HPDE6-E6E7 (cell line): ENCODE results near the gene MAD2L1.

Source experiments
- DNase-seq: peaks from one replicate; pipeline ENCODE4 v3.0.0; 2011; ENCODE audit warnings: missing footprints; ENCODE audit errors: extremely low spot score

Gene MAD2L1

DNA sequence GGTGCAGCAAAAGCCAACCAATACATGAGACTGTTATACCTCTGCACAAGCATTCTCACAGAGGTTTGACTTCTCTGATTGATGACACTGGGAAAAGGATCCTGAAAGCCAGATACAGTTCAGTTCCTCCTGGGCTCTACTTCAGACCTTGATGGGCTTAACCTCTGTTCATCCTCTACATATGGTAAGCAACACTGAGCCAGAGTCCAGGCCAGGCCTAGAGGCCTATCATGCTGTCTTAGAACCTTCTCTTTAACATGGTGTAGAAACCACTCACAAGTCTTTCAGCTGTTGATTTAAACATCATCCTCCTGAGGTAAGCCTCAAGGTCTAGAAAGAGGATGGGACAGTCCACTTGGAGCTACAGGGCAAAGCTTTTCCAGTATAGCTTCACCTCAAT is 9.2 kb downstream of the MAD2L1 start:
- no peak for DNase-seq

- no peak for DNase-seq
These were observed 10.4 kb downstream of the MAD2L1 start for GRCh38 chr4:120056246-120056645.

GRCh38 chr4:120055795-120056194 is 10.9 kb downstream of the MAD2L1 start:
- no peak for DNase-seq

GRCh38 chr4:120055162-120055561 is 11.5 kb downstream of the MAD2L1 start:
- no peak for DNase-seq

DNA sequence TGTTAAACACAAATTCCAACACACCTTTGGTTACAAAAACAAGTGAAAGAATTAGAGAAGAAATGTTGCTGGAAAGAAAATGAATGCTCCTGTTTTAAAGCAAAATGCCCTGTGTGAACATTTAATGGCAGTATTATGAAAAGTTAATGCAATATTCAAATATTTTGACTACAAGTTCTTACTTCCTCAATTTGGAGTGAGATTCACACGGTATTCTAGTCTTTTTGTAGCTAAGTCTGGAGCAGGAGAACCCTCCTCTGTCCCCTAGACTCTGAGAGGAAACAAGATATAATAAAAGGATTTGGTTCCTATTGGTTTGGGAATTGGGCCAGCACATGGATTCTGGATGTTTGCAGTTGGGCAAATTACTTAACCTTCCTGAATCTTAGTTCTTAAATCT is 12.7 kb downstream of the MAD2L1 start:
- no peak for DNase-seq

- DNase-seq, result peak; percentile 39
These were observed 13.8 kb downstream of the MAD2L1 start for GRCh38 chr4:120052856-120053255.

- no peak for DNase-seq
These were observed 15.4 kb downstream of the MAD2L1 start for GRCh38 chr4:120051253-120051652.

DNA sequence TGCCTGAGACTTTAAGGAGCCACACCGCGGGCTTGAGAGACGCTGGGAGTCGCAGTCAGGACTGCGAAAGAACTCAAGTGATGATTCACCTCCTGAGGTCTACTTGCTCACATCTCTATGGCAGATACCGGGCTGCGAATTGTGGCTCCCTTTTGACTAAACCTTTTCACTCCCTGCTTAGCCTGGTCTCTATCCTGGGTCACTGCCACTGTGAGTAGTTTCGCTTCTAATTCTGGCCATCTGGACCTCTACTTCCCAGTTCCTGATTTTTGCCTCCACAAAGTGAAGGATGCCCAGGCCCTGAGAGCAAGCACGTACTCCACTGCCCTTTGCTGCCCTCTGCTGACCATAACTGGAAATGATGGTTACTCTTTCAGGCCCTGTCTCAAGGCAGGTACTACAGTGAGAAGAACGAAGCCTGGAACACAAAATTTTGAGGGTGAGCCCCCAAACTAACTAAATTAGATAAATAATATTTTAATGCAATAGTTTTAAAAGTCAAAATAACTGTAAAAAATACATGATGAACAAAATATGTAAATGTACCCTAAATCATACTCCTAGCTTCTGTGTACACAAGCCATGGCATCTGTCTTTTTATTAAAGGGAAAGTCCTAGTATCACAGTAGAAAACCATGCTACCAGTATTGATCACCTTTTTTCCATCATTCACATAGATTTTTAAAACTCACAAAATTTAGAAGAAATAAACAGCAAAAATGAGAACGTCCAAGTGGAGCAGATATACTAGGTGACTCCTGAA is 16.7 kb downstream of the MAD2L1 start:
- peak; percentile 52 for DNase-seq

GRCh38 chr4:120043828-120044227 is 22.8 kb downstream of the MAD2L1 start:
- DNase-seq, result no peak

- no peak for DNase-seq
These were observed 29.2 kb downstream of the MAD2L1 start for GRCh38 chr4:120037411-120037810.

DNA sequence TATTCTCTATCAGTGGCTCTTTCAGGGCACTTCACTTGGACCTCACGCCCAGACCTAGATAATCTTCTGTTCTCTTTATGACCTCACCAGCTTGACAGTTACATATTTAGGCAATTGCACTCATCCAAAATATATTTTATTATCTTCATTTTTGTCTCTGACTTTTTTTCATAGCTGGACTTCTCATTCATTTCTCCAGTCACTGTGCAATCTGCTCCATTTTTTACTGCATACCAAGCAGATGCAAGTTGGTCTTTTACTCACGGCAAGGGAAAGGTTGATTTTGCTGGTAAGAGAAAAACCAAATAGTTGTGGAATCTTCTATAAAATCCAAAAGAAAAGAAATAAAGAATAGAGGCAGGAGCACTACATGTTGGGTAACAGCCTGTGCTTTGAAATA is 31.7 kb downstream of the MAD2L1 start:
- DNase-seq, result no peak

- DNase-seq, result no peak
These were observed 39.8 kb downstream of the MAD2L1 start for GRCh38 chr4:120026853-120027252.

- no peak for DNase-seq
These were observed 41.1 kb downstream of the MAD2L1 start for GRCh38 chr4:120025516-120025915.

DNA sequence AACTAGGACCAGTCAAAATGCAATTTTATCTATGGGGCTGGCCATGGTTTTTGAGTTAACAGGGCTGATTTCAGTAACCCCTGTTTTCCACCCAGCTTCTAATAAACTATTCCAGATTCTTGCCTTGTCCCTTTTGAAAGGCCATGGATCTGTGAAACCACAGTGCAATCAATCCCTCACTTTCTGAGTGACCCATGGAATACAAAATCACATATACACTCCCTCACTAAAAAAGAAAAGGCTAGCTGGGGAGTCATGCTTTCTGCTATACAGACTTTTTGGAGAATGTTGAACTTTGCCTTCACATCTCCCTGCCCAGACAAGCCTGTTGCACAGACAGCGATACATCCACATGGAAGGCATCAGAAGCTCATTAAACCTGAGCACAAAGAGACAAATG is 47.9 kb downstream of the MAD2L1 start:
- DNase-seq, result no peak

DNA sequence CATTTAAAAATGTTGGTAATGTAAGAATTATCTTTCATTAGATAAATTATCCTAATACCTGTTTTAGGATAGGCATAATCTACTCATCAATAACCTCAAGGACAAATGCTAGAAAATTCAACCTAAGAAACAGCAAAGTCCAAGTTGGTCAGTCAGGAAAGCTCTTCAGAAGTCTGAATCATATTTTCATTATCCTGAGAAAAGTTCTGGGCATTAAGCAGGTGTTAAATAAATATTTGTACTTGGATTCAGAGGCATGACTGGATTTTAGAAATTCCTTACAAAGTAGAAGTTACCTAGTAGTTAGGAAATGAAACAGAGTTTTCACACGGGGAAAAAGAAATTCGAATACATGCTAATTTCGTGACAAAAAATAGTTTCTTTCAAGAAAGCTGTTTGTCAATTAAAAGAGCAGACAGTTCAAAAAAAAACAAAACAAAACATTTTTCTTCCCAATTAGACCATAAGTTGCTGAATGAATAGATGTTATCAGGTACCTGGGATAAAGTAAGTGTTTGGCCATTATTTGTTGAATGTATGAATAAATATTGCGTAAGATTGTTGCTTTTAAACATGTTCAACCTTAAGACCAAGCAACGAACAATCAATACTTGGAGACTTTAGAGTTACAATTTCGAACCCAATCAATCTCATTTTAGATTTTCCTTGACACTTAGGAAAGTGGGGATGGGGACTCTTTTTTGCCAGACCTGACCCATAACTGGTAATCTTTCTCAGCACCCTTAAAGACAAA is 48.5 kb downstream of the MAD2L1 start:
- DNase-seq, result no peak

DNA sequence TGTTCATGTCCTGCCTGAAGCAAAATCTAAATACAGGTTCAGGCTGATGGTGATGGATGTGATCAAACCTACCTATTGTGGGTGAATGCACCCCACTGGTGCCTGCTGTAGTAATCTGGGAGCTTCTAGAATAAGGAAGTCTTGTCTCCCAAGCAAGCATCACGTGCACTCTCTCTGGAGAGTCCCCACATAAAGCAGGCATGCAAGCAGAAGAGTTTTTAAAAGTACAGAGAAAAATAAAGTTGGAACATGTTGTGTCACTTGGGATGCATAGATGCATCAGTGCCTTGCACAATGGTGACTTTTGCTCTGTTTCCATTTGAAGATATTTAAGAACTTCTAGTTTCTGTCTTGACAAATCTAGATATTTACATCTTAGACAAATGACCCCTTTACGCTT is 54.9 kb downstream of the MAD2L1 start:
- DNase-seq, result no peak

- no peak for DNase-seq
These were observed 56.0 kb downstream of the MAD2L1 start for GRCh38 chr4:120010646-120011045.

DNA sequence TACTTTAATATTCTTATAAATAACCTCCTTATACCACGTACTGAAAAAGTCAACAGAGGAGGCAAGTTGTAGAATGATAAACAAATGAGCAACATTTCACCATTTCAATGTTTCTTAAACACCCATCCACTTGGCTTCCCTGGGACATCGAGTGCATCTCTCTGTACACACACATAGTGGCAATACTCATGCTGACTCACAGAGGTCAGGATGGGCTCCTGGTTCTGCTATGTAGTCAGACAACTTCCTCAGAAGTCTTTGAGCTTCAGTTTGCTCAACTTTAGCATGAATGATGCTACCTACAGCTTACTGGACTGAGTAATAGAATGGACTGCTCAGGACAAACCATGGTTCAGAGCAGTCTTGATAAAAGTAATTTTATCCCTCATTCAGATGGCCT is 56.9 kb downstream of the MAD2L1 start:
- peak; percentile 38 for DNase-seq

DNA sequence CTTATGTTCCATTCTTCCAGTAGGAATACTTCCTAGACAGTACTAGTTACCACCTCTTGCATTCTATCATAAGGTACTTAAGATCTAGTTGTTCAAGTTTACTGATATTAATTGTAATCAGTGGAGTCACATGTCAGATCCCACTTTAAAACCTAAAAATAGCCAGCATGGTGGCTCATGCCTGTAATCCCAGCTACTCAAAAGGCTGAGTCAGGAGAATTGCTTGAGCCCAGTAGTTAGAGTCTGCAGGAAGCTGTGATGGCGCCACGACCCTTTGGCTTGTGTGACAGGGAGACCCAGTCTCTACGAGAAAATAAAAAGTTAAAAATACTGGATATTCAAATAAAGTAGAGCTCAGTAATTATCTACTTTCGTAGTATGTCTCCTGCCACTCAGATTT is 57.7 kb downstream of the MAD2L1 start:
- no peak for DNase-seq

DNA sequence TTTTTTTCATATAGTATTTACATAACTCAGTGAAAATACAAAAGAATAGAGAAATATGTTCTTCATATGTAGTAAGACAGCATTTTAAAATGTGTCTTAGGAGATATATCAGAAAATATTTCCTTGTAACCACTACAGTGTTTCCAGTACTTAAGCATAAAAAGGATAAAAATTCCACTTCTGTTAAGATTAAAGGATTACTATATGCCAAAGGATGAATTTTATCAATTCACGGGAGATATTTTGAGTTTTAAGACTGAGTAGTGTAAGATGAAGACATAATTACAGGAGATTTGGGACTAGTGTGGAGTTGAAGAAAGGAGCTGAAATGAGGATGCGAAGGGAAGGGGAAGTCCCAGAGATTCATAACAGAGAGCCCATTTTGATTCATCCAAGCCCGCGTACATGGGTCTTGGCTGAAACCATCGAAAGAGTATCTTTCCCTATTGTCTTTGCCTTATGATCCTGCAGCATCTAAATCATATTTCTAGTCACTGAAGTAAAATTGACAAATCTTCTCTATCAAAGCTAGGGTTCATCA is 58.7 kb downstream of the MAD2L1 start:
- DNase-seq, result no peak

DNA sequence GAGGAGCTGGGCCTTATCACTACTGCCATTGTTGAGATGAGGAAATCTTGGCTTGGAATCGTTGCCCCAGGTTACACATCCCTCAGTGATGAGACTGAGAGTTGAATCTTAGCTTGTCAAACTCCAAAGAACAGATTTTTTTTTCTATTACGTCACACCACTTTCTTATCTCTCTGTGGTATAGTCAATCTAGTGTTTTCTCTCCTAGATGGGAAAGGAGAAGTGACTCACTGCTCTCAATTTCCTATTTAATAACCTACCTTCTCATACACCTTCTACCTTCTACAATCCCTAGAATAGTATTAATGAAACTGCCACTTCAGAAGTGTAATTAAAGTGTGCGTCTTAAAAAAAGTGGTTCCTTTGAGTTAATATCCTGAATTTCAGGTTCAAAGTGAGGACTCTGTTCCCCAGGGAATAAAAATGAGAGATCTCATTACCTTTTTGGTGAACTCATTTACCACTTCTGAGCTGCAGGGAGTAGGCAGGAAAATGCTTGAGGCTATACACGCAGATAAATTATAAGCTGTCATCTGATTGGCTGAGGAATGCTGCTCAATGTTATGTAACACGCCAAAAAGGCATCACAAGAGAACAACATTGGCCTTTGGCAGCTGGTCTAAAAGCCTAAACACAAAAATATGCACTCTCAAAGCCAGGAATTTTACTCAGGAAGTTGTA is 59.3 kb downstream of the MAD2L1 start:
- no peak for DNase-seq
